Measurements from ENCODE around the gene INSIG1.

Gene INSIG1

DNA sequence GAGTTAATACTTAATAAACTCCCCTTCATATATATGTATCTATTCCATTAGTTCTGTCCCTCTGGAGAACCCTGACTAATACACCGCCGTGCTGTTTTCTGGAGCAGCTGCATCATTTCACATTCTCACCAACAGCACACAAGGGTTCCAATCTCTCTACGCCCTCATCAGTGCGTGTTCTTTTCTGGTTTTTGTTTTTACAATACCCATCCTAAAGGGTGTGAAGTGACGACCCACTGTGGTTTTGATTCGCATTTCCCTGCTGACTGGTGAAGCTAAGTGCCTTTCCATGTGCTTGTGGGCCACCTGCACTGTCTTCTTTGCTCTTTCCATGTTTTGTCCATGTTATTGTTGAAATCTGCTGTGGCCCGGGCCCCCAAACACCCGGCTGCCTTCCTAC, 11.0 kb upstream of the INSIG1 start:
- FAIRE-seq: no peak

DNA sequence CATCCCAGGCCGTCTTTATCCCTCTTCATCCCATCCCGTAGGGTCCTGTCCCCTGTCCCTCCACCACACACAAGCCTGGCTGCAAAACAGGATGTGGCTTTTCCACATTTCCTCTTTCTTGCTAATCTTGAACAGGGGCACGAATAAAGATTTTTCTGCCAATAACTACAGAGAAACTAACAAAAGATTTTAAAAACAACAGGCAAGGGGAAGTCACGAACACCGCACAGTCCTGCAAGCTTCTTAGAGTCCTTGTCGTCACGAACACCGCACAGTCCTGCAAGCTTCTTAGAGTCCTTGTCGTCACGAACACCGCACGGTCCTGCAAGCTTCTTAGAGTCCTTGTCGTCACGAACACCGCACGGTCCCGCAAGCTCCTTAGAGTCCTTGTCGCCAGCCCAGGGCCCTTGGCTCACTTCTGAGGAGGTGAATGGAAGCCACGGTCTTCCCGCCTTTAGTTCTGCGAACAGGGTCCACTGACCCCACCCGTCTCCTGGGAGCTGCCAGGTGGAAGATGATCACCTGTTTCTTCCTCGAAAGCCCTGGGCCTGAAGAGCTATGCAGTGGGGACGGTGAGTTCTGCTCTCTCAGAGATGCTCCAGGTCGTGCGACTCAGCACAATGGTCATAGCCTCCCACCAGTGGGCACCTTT, 10.3 kb upstream of the INSIG1 start:
- no peak for FAIRE-seq

DNA sequence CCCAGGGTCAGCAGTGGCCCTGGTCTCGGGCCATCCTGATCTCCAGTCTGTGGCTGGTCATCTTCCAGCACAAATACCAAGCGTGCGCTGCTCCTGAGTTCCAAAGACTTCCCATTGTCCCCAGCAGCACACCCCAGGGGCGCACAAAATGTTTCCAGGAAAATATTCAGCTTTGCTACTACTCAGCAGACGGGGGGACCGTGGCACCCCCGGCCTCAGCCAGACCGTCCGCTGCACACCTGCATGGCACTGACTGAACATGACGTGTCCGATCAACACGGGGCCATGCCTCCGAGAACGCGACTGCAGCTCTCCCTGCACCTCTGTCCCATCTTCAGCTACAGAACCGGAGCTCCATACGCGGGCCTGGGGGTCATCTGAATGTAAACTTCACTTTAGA, 9.6 kb upstream of the INSIG1 start:
- no peak for FAIRE-seq

DNA sequence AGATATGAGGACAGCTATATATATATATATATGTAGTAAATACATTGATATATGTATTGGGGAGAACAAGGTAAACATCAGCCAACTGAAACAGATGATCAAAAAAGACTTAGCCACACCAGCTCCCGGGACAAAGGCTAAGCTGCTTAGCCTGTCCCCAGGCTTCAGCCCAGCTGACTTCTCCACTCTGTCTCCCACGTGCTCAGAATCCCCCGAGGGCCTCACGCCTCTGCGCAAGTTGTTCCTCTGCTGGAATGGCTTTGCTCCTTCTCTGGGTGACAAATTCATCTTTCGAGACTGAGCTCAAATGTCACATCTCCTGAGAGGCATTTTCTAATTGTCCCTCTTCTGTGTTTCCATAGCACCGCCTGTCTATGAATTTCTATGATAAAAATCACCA, 8.6 kb upstream of the INSIG1 start:
- FAIRE-seq: no peak

DNA sequence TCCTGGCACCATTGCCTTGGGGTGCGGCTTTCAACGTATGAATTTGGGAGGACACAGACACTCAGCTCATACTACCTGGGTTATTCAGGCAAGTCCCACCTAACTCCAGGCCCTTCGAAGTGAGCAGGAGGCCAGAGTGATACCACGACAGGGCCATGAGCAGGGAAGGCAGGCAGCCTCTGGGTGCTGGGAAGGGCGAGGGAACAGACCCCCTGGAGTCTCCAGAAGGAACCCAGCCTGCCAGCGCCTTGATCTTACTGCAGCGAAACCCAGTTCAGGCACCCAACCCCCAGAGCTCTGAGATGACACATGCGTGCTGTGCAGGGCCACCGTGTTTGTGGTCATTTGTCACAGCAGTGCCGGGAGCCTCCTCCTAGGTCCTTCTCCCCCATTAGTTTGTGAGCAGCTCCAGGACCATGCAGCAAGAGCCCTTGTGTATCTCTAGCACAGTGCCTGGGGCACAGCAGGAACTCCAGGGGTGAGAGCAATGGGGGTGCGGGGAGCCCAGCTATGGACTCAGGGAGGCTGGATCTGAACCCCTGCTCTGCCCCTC, 7.7 kb upstream of the INSIG1 start:
- no peak for FAIRE-seq

DNA sequence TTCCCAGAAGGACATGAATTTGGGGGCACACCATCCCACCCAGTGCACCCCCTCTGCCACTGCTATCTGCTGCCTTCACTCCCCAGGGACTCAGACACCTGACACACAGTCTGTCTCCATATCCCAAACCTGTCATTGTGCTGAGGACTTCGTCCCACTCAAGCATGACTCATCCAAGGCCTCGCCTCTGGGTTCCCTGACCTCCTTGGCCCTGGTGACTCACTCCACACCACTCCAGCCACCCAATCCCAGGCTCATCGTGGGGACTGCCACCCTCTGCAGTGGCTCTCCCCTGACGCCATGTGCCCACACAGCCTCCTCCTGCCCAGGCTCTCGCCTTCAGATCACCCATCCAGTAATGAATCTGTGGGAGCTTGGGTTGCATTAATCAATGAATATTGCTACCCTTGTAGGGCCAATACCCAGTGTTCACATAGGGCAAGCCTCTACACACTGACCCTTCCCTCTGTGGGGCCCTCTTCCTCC, 6.6 kb upstream of the INSIG1 start:
- FAIRE-seq: no peak

DNA sequence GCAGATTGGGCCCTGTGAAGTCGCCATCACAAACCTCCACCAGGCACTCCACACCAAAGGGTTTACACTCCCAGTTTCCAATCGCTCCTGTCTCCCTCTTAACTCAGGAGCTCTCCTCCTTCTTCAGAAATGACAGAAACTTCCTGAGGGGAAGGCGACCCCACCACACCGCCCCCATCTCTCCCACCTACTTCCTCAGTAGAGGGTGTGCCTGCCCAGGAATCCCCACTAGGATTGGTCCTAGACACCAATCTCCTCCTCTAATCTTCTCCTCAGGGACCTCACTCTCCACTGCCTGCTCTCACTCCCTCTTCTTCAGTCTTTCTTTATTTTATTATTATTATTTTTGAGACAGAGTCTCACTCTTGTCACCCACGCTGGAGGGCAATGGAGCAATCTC, 5.9 kb upstream of the INSIG1 start:
- FAIRE-seq: no peak

DNA sequence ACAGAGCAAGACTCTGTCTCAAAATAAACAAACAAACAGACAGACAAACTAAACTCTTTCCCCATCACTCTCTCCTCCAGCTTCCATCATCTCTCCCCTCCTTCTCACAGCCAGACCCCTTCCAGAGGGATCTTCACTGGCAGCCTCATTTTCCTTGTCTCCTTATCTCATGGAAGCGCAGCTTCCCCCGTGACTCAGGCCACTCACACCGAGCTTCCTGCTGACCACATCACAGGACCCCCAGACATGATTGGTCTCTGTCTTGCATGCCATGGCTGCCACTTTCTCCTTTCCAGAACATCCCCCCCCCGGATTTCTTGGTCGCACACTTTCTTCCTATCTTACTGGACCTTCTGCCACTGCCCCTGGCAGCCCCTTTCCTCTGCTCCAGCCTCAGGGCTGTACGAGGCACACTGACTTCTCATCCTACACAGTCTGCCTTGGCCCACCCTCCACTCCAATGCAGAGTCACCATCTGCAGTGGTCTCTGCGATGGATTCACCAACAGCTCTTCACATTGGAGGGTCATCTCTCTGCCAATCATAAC, 4.9 kb upstream of the INSIG1 start:
- no peak for FAIRE-seq

DNA sequence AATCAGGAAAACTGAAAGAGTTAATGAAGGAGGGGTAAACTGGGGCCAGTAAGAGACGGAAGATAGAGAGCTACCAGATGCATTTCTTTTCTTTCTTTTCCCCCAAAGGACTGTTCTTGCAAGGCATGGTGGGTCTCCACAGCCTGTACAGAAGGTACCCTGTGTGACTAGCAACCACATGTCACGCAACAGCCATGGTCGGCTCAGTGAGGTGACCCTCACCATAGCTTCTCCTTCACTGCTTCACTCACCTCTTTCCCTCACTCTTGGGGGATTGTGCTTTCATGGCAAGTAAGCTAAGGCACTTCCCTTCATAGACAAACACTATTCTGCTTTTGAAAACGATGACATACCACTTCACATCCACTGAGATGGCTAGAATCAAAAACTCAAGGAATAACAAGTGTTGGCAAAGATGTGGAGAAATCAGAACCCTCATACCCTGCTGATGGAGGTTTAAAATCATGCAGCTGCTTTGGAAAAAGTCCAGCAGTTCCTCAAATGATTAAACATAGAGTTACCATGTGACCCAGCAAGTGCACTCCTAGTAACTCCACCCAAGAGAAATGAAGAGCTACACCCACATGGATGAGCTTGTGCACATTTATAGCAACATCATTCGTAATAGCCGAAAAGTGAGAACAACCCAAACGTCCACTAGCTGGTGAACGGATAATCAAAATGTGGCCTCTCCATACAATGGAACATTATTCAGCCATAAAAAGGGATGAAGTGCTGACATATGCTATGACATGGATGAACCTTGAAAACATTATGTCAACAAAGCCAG, 3.8 kb upstream of the INSIG1 start:
- no peak for FAIRE-seq

DNA sequence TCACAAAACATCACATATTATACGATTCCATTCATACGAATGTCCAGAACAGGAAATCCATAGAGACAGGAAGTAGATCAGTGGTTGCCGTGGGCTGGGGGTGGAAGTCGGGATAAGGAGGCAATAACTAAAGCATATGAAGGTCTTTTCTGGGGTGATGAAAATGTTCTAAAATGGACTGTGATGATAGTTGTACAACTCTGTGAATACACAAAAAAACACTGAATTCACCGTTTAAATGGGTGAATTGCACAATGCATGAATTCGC, 3.2 kb upstream of the INSIG1 start:
- no peak for FAIRE-seq

DNA sequence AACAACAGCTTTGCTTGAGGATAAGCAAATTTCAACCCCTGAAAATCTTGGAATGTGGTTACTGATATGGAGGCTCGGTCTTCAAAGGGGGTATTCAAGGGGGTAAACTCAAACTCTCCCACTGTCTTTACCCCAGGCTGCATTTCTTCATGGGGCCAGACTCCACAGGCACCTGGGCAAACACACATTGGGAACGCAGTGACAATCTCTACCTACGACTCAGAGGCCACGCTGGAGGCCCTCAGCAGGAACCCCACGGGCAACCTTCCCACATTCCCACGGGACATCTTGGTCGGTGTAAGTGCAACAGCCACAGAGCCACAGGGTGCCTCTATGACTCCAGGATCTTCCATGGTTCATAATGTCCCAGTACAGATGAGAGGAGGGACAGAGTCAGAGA, 2.2 kb upstream of the INSIG1 start:
- no peak for FAIRE-seq

DNA sequence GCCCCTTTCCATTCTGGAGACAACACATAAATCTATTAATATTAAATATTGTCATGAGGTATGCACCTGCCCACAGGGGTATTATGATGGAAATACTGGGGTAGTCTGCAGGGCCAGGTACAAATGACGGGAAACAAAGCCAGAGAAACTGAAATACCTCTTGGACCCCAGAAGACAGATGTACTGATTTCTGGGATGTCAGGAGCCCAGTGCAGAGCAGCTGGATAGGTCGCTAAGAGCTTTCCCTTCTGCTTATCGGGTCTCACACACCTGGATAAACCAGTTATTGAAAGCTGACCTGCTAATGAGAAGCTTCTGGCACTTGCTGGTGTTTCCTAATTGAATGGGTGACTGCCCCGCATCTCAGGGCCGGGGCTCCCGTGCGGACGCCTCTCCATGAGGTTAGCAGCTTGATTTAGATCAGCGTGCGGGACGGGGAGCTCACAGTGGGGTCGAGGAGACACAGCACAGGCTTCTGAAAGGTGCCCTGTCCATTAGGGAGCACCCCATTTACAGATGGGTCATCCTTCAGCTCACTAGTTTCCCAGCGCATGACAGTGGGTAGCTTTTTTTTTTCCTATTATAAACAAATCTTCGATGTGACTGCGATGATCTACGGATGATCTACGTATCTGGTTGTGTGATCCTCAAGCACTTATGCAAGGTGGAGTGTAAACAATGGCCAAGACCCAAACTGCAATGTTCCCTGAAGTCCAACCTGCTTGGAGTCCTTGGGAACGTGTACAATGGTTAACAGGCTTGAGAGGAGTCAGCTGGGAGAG, 1.5 kb upstream of the INSIG1 start:
- FAIRE-seq: no peak

DNA sequence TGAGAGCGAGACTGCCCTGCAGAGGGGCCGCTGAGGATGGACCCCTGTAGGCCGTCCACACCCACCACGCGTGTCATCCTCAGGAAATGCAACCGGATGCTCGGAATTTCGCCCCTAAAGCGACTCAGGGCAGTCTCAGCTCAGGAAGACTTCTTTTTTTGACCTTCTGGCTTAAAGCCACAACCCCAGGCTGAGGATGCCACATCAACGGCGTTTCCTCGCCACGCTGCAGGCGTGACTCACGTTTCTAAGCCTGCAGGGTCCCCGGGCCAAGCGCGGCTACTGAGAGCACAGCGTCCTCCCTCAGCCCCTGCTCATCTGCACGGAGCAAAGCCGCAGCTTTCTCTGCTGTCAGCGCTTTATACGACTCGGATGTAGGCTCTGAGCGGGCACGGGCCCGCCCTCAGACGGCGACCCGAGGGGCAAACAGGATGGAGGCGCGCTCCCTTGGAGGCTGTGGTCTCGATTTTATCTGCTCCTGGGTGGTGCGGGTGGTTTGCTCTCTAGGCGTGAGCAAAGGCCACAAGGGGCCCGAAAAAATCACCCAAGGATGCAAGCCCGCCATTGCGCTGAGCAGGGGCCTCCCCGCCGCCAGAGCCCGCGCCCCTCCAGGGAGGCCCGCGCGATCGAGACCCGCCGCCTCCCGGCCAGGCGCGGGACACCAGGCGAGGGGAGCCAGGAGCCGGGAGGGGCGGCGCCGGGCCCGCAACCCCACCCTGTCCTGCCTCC, 726 bp upstream of the INSIG1 start:
- no peak for FAIRE-seq

DNA sequence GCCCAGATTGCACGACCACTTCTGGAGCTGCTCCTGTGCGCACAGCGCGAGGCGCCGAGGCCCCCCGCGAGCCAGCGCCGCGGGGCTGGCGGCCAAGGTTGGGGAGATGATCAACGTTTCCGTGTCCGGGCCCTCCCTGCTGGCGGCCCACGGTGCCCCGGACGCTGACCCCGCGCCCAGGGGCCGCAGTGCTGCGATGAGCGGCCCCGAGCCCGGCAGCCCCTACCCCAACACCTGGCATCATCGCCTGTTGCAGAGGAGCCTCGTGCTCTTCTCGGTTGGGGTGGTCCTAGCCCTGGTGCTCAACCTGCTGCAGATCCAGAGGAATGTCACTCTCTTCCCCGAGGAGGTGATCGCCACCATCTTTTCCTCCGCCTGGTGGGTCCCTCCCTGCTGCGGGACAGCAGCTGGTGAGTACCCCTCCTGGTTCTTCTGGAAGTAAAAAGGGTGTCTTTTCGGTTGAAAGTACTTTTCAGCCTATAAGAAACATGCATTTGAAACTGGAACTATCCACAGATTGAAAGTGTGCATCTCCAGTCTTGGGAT, 683 bp downstream of the INSIG1 start:
- FAIRE-seq: no peak

DNA sequence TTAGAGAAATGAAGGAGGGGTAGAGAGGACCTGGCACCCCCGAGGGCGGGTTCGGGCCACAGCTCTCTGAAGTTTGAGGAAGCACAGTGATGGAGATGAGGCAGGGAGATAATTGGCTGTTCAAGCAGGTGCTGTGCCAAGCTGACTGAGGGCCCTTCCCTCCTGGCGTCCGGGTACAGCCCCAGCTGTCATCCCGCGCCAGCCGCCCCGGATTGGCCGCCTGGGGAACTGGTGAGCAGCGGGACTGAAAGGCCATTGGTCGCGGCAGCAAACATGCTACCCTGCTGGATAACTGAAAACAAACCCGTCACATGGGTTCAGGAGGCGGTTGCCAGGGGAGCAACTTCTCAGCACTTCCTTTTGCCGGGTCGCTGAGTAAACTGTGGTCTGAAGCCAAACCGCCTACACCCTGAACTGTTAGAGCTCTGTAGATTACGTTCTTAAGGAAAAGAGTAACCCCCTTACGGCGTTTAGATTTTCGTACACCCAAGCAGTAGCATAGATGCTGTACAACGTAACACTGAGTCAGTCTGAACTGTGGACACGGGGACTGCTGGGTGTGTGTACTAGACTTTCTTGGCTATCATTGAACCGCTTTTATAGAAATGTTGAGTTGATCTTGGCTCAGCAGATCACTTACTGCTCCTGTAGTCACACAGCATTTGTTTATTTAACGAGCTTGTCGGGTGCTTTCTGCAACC, 1.3 kb downstream of the INSIG1 start:
- peak; percentile 45 for FAIRE-seq

DNA sequence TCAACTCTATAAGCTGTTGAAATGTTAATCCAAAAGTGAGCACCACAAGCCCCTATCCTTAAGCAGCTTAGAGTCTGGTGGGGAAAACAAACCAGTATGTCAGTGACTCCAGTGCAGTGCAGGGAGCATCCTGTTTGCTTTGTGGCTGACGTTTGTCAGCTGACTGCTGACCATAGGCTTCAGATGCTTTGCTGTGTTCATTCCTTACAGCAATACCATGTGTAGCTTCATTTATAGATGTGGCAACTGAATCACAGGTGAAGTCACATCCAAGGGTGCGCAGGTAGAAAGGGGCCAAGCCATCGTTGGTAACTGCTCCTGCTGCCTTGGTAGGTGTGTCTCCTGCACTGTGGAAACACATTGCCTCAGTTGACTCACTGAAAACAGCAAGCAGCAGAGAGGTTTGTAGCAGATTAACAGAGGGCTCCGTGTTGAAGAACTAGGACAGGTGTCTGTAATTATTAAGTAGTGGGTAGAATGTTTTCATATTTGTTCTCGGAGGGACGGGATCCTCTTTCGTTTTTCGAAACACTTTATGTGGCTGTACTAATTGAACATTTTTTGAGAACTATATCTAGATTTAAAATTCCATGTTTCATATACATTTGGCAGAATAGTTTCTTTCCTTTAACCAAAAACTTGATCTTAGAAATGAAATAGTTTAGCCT, 2.0 kb downstream of the INSIG1 start:
- no peak for FAIRE-seq

DNA sequence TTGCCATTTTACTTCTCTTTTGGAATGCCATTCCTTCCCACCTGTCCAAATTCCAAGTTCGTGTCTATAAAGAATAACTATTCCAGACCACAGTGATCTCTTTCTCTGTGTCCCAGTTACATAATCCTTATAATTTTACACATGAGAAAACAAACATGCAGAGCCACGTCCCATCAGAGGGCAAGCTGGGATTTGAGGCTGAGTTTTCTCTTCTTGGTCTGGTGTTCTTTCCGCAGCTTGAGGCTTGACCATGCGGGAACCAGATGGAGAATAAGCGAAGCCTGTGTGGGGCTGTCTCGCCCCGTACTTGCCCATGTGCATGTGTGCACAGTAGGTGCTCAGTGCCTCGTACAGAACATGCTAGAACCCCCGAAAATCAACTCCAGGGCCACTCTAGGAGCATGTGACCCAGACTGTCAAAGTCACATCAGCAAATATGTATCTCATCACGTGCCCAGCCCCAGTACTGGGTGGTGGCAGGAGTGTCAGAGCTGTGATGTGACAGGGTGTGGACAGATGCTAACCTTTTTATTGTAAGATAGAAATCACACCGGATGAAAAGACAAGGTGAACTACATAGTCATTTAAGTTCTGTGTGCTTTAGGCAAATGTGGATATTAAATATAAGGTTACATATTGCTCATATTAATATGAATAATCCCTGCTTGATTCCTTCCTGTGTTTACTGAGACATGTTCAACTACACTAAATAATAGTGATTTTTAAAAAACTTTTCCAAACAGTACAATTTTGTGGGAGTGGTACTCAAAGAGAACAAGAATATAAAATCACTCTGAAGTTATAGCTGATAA, 3.2 kb downstream of the INSIG1 start:
- no peak for FAIRE-seq

DNA sequence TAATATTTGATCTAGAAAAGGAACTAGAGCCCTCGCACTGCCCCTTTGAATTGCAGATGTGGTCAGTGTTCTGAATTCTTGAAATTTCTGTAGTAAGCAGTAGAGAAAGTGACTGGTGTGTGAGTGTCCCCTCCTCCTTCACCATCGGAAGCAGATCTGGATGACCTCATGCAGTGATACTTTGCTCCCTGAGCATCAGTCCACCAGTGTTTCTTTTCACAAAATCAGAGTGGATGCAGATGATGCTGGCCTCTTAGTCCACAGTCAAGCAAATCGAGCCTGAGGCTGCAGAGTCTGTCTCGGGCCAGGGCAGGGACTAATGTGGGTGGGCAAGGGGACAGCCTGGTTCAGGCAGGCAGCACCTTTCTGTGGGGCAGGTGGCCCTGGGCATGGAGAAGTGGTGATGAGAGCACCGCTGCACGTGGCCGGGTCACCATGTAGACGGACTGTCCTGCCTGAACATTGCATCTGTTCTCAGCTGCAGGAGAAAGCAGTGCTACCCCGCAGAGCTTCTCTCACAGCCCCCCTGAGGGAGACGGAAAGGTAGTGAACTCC, 5.4 kb downstream of the INSIG1 start:
- no peak for FAIRE-seq

DNA sequence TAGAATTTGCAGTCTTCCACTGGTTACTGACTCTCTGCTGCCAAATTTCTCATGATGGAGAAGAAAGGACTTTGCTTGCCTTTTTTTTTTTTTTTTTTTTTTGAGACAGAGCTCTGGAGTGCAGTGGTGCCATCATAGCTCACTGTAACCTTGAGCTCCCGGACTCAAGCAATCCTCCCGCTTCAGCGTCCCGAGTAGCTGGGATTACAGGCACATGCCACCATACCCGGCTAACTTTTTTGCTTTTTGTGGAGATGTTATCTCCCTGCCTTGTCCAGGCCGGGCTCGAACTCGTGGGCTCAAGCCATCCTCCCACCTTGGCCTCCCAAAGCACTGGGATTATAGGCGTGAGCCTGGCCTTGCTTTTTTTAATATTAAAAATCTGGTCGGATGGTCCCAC, 6.2 kb downstream of the INSIG1 start:
- FAIRE-seq: no peak

All from TTC549 (cell line).